MCF 10A (cell line): Measurements from ENCODE around the gene RABEP1. TPM values are rescaled to one million over a fixed set of nuclear protein-coding genes. Genes with fewer than 3 reads are reported as not detected.

Experiments
- BruUV-seq: library from RNA; stranded (reverse); fragments of 400-500 nt; replicated peaks from 2 replicates; lab custom pipeline; 2021; lab: Mats Ljungman, UMichigan
- CTCF ChIA-PET: fragments of 300-600 bp; sonication (Branson Sonifier 250); formaldehyde crosslinking; extraction: SDS; loops from one replicate; lab custom pipeline; 2021; ENCODE audit warnings: antibody characterized with exemption, inconsistent platforms; lab: Yijun Ruan, JAX
- POLR2A ChIA-PET: fragments of 300-600, 350-650 bp; sonication (Branson Sonifier 250); formaldehyde crosslinking; extraction: SDS; loops from one replicate; lab custom pipeline; 2020; ENCODE audit warnings: antibody characterized with exemption, inconsistent platforms; lab: Yijun Ruan, JAX
- DNase-seq: peaks from one replicate; pipeline ENCODE4 v3.0.0-alpha.2; 2018; ENCODE audit not compliant: unreplicated experiment
- H3K27ac Mint-ChIP-seq: one replicate; pipeline ENCODE4 v1.8.0; 2022; ENCODE audit warnings: mild to moderate bottlenecking, low read depth, mixed read lengths; ENCODE audit not compliant: unreplicated experiment
- H3K27me3 Mint-ChIP-seq: one replicate; pipeline ENCODE4 v1.8.0; 2022; ENCODE audit warnings: mixed read lengths; ENCODE audit not compliant: insufficient read depth, unreplicated experiment
- H3K36me3 Mint-ChIP-seq: one replicate; pipeline ENCODE4 v1.8.0; 2022; ENCODE audit warnings: mild to moderate bottlenecking, moderate library complexity, mixed read lengths; ENCODE audit not compliant: insufficient read depth, unreplicated experiment
- H3K4me1 Mint-ChIP-seq: one replicate; pipeline ENCODE4 v1.8.0; 2022; ENCODE audit warnings: mixed read lengths; ENCODE audit not compliant: insufficient read depth, unreplicated experiment
- H3K4me3 Mint-ChIP-seq: one replicate; pipeline ENCODE4 v1.8.0; 2022; ENCODE audit warnings: mild to moderate bottlenecking, moderate library complexity, mixed read lengths; ENCODE audit not compliant: unreplicated experiment
- H3K9me3 Mint-ChIP-seq: one replicate; pipeline ENCODE4 v1.8.0; 2022; ENCODE audit warnings: mixed read lengths; ENCODE audit not compliant: unreplicated experiment
- intact Hi-C: fragments of 100-400 bp; cut with micrococcal nuclease; formaldehyde crosslinking; loops from 2 replicates; pipeline ENCODE4 v1.14.1; 2022
- total RNA-seq: library from RNA; stranded (reverse); gene quantifications from 2 replicates; pipeline ENCODE4 v1.2.3, GENCODE V29; 2022
- TF ChIP-seq, protein P1 (sequence below): fragments of 200-600 bp; IDR thresholded peaks from one replicate; pipeline ENCODE4 v1.8.0; 2022; ENCODE audit warnings: antibody characterized with exemption, mild to moderate bottlenecking; ENCODE audit not compliant: unreplicated experiment

The RABEP1 gene
- total RNA-seq, 1 experiment from 2014 or later, result 50.1 TPM

DNA sequence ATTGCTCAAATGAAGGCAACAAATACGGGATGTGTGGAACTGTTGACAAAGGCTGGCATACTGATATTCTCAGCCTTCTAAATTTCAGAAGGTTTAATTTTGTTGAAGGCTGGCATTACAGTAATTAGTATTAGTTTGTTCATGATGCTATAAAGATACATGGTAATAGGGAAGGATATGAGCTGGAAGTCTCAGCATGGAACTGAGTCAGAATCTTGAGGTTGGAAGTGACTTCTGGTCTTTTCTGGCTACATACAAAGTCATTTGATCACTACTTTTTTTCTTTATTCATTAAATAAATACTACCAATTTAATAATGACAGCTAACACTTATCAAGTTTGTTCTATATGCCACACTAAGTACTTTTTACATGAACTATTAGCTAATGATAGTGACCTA lies 22.6 kb downstream of the RABEP1 start:
- Mint-ChIP-seq H3K9me3 (no peaks in the 10 kb centered on the region), H3K27ac (no peak overlapping the region), H3K4me1 (peaks cover 7% of the 10 kb centered on the region), H3K4me3 (no peak overlapping the region), H3K27me3 (no peaks in the 10 kb centered on the region), H3K36me3 (peaks cover 23% of the 10 kb centered on the region)
- ChIA-PET CTCF (interaction anchor here (0.7 to 1.2 kb wide), 2 partner anchors 395 to 1492 kb away, joined by 3 read pairs; no protein-coding TSS in a partner anchor), POLR2A (no interaction called here)
- intact Hi-C loops, result no loop called here
- no peak for DNase-seq
- BruUV-seq, result no TSS peak
- TF ChIP-seq, protein P1, sequence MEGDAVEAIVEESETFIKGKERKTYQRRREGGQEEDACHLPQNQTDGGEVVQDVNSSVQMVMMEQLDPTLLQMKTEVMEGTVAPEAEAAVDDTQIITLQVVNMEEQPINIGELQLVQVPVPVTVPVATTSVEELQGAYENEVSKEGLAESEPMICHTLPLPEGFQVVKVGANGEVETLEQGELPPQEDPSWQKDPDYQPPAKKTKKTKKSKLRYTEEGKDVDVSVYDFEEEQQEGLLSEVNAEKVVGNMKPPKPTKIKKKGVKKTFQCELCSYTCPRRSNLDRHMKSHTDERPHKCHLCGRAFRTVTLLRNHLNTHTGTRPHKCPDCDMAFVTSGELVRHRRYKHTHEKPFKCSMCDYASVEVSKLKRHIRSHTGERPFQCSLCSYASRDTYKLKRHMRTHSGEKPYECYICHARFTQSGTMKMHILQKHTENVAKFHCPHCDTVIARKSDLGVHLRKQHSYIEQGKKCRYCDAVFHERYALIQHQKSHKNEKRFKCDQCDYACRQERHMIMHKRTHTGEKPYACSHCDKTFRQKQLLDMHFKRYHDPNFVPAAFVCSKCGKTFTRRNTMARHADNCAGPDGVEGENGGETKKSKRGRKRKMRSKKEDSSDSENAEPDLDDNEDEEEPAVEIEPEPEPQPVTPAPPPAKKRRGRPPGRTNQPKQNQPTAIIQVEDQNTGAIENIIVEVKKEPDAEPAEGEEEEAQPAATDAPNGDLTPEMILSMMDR, result no peak

DNA sequence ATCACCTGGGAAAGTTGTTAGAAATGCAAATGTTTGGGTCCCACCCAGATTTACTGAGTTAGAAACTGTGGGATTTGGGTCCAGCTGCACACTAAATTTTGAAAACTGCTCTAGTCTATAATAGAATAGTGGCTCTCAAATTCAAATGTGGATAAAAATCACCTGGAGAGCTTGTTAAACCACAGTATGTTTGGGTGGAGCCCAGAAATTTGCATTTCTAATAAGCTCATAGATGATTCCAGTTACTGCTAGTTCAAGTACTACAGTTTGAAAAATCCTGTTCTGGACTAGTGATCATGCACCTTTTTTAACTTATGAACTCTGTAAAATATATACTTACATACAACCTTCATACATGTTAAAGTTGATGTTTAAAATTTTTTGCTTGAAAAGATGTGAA lies 27.8 kb downstream of the RABEP1 start:
- CTCF ChIA-PET, result interaction anchor here (0.7 kb wide), 1 partner anchor 1508 kb away, joined by 7 read pairs; no protein-coding TSS in a partner anchor
- no peak for DNase-seq
- TF ChIP-seq, protein P1, result no peak
- BruUV-seq, result no TSS peak
- intact Hi-C loops, result no loop called here
- POLR2A ChIA-PET, result no interaction called here
- Mint-ChIP-seq H3K4me3 (no peak overlapping the region), H3K9me3 (no peaks in the 10 kb centered on the region), H3K36me3 (peaks cover 42% of the 10 kb centered on the region), H3K4me1 (peaks cover 7% of the 10 kb centered on the region), H3K27me3 (no peaks in the 10 kb centered on the region), H3K27ac (no peak overlapping the region)

DNA sequence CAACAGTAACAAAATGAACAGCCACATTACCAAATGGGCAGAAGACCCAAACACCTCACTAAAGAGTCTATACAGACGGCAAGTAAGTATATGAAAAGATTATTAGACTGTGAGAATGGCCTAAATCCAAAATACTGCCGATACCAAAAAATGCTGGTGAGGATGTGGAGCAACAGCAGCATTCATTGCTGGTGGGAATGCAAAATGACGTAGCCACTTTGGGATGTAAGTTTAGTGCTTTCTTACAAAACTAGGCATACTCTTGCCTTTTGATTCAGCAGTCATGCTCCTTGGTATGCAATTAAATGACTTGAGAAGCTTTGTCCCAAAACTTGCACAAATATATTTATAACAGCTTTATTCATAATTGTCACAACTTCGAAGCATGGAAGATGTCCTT lies 43.8 kb downstream of the RABEP1 start:
- intact Hi-C loops, result no loop called here
- ChIA-PET CTCF (no interaction called here), POLR2A (no interaction called here)
- TF ChIP-seq, protein P1, result no peak
- DNase-seq, result no peak
- no peaks in the 10 kb centered on the region for H3K27me3 Mint-ChIP-seq
- H3K4me3 Mint-ChIP-seq, result no peak overlapping the region
- H3K36me3 Mint-ChIP-seq, result peaks cover 24% of the 10 kb centered on the region
- no TSS peak for BruUV-seq
- H3K27ac Mint-ChIP-seq, result no peak overlapping the region
- peaks cover 6% of the 10 kb centered on the region for H3K9me3 Mint-ChIP-seq
- no peaks in the 10 kb centered on the region for H3K4me1 Mint-ChIP-seq

DNA sequence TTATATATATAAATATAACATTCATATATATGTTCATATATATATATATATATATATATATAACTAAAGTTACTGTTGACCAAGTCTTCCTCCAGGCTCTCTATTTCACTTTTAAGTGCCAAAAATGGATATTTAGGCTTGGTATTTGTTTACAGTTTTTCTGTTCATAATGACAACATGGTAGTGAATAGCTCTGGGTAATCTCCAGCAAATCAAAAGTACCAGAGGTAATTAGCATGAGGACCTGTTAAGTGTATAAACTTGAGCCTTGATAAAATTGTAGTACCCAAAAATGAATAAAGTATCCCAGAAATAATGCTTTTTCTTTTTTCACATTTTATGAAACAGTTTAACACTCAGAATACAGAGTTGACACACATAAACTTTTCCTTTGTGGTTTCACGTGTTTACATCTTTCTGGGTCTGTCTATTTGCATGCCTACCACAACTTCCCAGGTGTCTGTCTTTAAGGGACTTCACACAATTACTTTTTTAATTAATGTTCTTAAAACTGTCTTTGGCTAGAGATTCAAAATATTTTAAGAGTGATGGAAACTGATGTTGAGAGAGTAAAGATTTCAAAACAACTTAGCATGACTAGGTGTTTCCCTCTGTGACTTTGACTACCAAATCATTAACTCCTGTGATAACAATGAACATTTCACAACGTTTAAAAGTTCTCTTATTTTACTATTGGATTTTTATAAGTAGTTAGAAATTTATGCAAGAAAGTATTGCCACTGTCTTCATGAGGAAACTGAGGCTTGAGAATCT lies 47.9 kb downstream of the RABEP1 start:
- peaks cover 32% of the 10 kb centered on the region for H3K36me3 Mint-ChIP-seq
- POLR2A ChIA-PET, result interaction anchor here (0.9 kb wide), 1 partner anchor 23 kb away, joined by 3 read pairs; no protein-coding TSS in a partner anchor
- no peak overlapping the region for H3K27ac Mint-ChIP-seq
- DNase-seq, result no peak
- no peaks in the 10 kb centered on the region for H3K27me3 Mint-ChIP-seq
- CTCF ChIA-PET, result no interaction called here
- intact Hi-C loops, result no loop called here
- no peaks in the 10 kb centered on the region for H3K9me3 Mint-ChIP-seq
- TF ChIP-seq, protein P1, result no peak
- BruUV-seq, result no TSS peak
- no peaks in the 10 kb centered on the region for H3K4me1 Mint-ChIP-seq
- no peak overlapping the region for H3K4me3 Mint-ChIP-seq
